Neural cell (in vitro differentiated cells): Measurements from ENCODE around the gene CTDNEP1. TPM values are rescaled to one million over a fixed set of nuclear protein-coding genes. Genes with fewer than 3 reads are reported as not detected.

Source experiments
- H2AFZ ChIP-seq: fragments of 200-600, 300-800 bp; sonication (generic), shearing (Covaris generic); 2 replicates; pipeline ENCODE4 v1.6.0; 2014; ENCODE audit warnings: low read depth, mild to moderate bottlenecking, antibody characterized with exemption, low read length, moderate library complexity
- H3F3A ChIP-seq: fragments of 200-600 bp; shearing (Covaris generic); 2 replicates; pipeline ENCODE4 v1.6.1; 2016; ENCODE audit warnings: mild to moderate bottlenecking, moderate library complexity, mixed read lengths, antibody characterized with exemption, low read length; ENCODE audit not compliant: insufficient read depth, poor library complexity, severe bottlenecking
- H3K27ac ChIP-seq: fragments of 200-600, 300-800 bp; sonication (generic), shearing (Covaris generic); 2 replicates; pipeline ENCODE4 v1.5.1; 2014; ENCODE audit warnings: mild to moderate bottlenecking, low read length, moderate library complexity
- H3K27me3 ChIP-seq: fragments of 300-800, 200-600 bp; sonication (generic), shearing (Covaris generic); 2 replicates; pipeline ENCODE4 v1.6.0; 2014; ENCODE audit warnings: mild to moderate bottlenecking, low read depth, low read length, moderate library complexity; ENCODE audit not compliant: insufficient read depth
- H3K36me3 ChIP-seq: fragments of 300-800, 200-600 bp; sonication (generic), shearing (Covaris generic); 2 replicates; pipeline ENCODE4 v1.5.1; 2014; ENCODE audit warnings: mild to moderate bottlenecking, antibody characterized with exemption, low read length, moderate library complexity; ENCODE audit not compliant: insufficient read depth
- H3K4me2 ChIP-seq: fragments of 300-800, 200-600 bp; sonication (generic), shearing (Covaris generic); 2 replicates; pipeline ENCODE4 v1.6.0; 2014; ENCODE audit warnings: mild to moderate bottlenecking, low read length
- H3K4me3 ChIP-seq: fragments of 300-800, 200-600 bp; sonication (generic), shearing (Covaris generic); 2 replicates; pipeline ENCODE4 v1.5.1; 2014; ENCODE audit warnings: mild to moderate bottlenecking, low read length, moderate library complexity
- H3K79me2 ChIP-seq: fragments of 200-600 bp; shearing (Covaris generic); replicated peaks from 2 replicates; pipeline ENCODE4 v1.6.0; 2014; ENCODE audit warnings: mild to moderate bottlenecking, low read length, moderate library complexity; ENCODE audit not compliant: insufficient read depth
- H3K9ac ChIP-seq: fragments of 300-800, 200-600 bp; sonication (generic), shearing (Covaris generic); 2 replicates; pipeline ENCODE4 v1.6.1; 2016; ENCODE audit warnings: mild to moderate bottlenecking, low read length, mixed read lengths
- H3K9me2 ChIP-seq: fragments of 200-600 bp; shearing (Covaris generic); 2 replicates; pipeline ENCODE4 v1.6.1; 2016; ENCODE audit warnings: mild to moderate bottlenecking, low read length, mixed read lengths; ENCODE audit not compliant: insufficient read depth
- H3K9me3 ChIP-seq: fragments of 200-600, 300-800 bp; sonication (generic), shearing (Covaris generic); 2 replicates; pipeline ENCODE4 v1.6.1; 2016; ENCODE audit warnings: mild to moderate bottlenecking, mixed run types, low read length, moderate library complexity, mixed read lengths
- H4K20me1 ChIP-seq: fragments of 200-600 bp; shearing (Covaris generic); 2 replicates; pipeline ENCODE4 v1.6.1; 2016; ENCODE audit warnings: mild to moderate bottlenecking, mixed run types; ENCODE audit not compliant: insufficient read depth
- EP300 ChIP-seq: fragments of 450-650 bp; conservative IDR thresholded peaks from 2 replicates; pipeline ENCODE4 v1.6.1; 2014; ENCODE audit warnings: antibody characterized with exemption, mild to moderate bottlenecking, moderate library complexity; ENCODE audit not compliant: poor library complexity, severe bottlenecking
- EZH2 ChIP-seq: fragments of 200-600, 300-800 bp; shearing (Covaris generic), sonication (generic); IDR thresholded peaks from 2 replicates; pipeline ENCODE4 v1.6.1; 2014; ENCODE audit warnings: antibody characterized with exemption, low read length, borderline replicate concordance, mild to moderate bottlenecking; ENCODE audit not compliant: insufficient read depth, poor library complexity, severe bottlenecking
- MXI1 ChIP-seq: fragments of 450-650 bp; conservative IDR thresholded peaks from 2 replicates; pipeline ENCODE4 v1.6.1; 2014; ENCODE audit warnings: antibody characterized with exemption, mild to moderate bottlenecking; ENCODE audit not compliant: poor library complexity, severe bottlenecking
- POLR2AphosphoS5 ChIP-seq: IDR thresholded peaks from 2 replicates; pipeline ENCODE4 v1.6.1; 2012
- RAD21 ChIP-seq: fragments of 450-650 bp; conservative IDR thresholded peaks from 2 replicates; pipeline ENCODE4 v1.6.1; 2014; ENCODE audit warnings: antibody characterized with exemption, mild to moderate bottlenecking, moderate library complexity
- SMC3 ChIP-seq: fragments of 450-650 bp; conservative IDR thresholded peaks from 2 replicates; pipeline ENCODE4 v1.6.1; 2014; ENCODE audit warnings: antibody characterized with exemption, mild to moderate bottlenecking, moderate library complexity; ENCODE audit not compliant: poor library complexity
- TAF1 ChIP-seq: IDR thresholded peaks from 2 replicates; pipeline ENCODE4 v1.6.1; 2012; ENCODE audit warnings: low read depth
- polyA plus RNA-seq: library from polyadenylated mRNA; depleted of rRNA; stranded (reverse); fragments of >200 nt; gene quantifications from 2 replicates; pipeline ENCODE4 v1.2.3, GENCODE V29; 2014
- TF ChIP-seq, protein P1 (sequence below): fragments of 450-650 bp; IDR thresholded peaks from 2 replicates; pipeline ENCODE4 v1.5.1; 2014; ENCODE audit warnings: antibody characterized with exemption, mild to moderate bottlenecking, moderate library complexity; ENCODE audit not compliant: poor library complexity, severe bottlenecking
- TF ChIP-seq, protein P2 (sequence below): IDR thresholded peaks from 2 replicates; pipeline ENCODE4 v1.6.1; 2012; ENCODE audit warnings: borderline replicate concordance

CTDNEP1 gene
- polyA plus RNA-seq, 1 donor from 2014 or later: 39.4 TPM

DNA sequence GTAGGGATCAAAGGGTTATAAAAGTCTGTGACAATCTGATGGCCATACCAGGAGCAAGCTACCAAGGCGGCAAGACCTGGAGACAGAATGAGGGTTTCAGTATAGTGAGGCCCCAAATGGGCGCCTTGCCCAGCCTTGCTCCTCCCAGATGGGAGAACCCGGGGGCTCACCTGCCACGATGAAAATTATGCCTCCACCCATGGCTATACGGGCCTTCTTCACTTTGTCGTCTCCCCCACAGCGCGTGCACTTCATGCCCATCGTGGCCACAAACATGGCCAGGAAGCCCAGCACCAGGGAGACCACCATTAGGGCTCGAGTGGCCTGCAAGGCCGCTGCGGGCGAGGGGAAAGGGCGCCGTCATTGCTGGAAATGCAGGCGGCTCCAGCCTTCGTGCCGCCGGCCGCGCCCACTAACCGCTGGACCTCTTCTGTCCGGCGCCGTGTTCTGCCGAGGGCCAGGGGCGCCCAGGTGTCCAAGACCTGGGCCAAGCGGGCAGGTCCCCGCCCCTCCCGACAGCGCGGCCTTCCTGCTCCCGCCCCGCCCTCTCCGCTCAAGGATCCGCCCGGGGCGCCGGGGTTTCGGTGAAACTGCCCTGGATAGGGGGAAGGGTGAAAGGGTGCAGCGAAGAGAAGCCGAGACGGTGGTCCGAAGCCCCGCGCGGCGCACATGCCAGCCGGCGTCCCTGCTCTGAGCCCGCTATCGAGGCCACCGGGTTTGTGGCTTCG lies 9.3 kb upstream of the CTDNEP1 start:
- H3K9ac ChIP-seq: no peak overlapping the region
- H3K4me3 ChIP-seq: peak overlapping the region; percentile 50
- no peak overlapping the region for H3K4me2 ChIP-seq

DNA sequence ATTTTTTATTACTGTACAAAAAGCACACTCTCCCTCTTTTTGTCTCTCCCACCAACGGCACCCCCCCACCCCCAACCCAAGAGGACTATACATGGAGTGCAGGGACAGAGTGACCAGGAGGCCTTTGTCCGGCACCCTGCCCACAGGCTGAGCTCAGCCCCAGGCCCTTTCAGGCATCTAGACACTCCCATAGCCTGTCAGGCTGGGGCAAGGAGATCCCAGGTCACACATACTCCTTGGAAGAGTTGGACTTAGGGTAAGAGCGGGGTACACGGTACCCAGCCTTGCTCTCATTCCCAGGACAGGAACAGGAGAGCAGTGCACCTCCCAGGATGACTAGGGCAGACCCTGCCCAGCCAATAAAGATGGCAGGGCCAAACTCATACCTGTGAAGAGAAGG lies 8.6 kb upstream of the CTDNEP1 start:
- H4K20me1 ChIP-seq: no peaks in the 10 kb centered on the region
- no peak overlapping the region for H3K27ac ChIP-seq

More for the DNA sequence above, 9.3 kb upstream of the CTDNEP1 start:
- Histone ChIP-seq H3K9me3 (no peaks in the 10 kb centered on the region), H3K27ac (no peak overlapping the region), H2AFZ (no peak overlapping the region), H3K79me2 (no peaks in the 10 kb centered on the region), H4K20me1 (no peaks in the 10 kb centered on the region), H3F3A (no peaks in the 10 kb centered on the region), H3K27me3 (peaks cover 56% of the 10 kb centered on the region), H3K36me3 (peaks cover 4% of the 10 kb centered on the region), H3K9me2 (no peaks in the 10 kb centered on the region)
- no peak for TF ChIP-seq MXI1
- TF ChIP-seq POLR2AphosphoS5: peak; percentile 2

More for the DNA sequence above, 8.6 kb upstream of the CTDNEP1 start:
- Histone ChIP-seq H3K36me3 (peaks cover 4% of the 10 kb centered on the region), H3K79me2 (no peaks in the 10 kb centered on the region), H3K9me3 (no peaks in the 10 kb centered on the region), H3K4me2 (no peak overlapping the region), H3K4me3 (no peak overlapping the region), H3K9ac (no peak overlapping the region), H3F3A (no peaks in the 10 kb centered on the region), H2AFZ (no peak overlapping the region), H3K27me3 (peaks cover 56% of the 10 kb centered on the region), H3K9me2 (no peaks in the 10 kb centered on the region)
- TF ChIP-seq POLR2AphosphoS5 (no peak), TAF1 (no peak), EZH2 (no peak), MXI1 (no peak), EP300 (no peak), RAD21 (no peak), SMC3 (no peak)
- TF ChIP-seq, protein P1, sequence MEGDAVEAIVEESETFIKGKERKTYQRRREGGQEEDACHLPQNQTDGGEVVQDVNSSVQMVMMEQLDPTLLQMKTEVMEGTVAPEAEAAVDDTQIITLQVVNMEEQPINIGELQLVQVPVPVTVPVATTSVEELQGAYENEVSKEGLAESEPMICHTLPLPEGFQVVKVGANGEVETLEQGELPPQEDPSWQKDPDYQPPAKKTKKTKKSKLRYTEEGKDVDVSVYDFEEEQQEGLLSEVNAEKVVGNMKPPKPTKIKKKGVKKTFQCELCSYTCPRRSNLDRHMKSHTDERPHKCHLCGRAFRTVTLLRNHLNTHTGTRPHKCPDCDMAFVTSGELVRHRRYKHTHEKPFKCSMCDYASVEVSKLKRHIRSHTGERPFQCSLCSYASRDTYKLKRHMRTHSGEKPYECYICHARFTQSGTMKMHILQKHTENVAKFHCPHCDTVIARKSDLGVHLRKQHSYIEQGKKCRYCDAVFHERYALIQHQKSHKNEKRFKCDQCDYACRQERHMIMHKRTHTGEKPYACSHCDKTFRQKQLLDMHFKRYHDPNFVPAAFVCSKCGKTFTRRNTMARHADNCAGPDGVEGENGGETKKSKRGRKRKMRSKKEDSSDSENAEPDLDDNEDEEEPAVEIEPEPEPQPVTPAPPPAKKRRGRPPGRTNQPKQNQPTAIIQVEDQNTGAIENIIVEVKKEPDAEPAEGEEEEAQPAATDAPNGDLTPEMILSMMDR: no peak
- TF ChIP-seq, protein P2, sequence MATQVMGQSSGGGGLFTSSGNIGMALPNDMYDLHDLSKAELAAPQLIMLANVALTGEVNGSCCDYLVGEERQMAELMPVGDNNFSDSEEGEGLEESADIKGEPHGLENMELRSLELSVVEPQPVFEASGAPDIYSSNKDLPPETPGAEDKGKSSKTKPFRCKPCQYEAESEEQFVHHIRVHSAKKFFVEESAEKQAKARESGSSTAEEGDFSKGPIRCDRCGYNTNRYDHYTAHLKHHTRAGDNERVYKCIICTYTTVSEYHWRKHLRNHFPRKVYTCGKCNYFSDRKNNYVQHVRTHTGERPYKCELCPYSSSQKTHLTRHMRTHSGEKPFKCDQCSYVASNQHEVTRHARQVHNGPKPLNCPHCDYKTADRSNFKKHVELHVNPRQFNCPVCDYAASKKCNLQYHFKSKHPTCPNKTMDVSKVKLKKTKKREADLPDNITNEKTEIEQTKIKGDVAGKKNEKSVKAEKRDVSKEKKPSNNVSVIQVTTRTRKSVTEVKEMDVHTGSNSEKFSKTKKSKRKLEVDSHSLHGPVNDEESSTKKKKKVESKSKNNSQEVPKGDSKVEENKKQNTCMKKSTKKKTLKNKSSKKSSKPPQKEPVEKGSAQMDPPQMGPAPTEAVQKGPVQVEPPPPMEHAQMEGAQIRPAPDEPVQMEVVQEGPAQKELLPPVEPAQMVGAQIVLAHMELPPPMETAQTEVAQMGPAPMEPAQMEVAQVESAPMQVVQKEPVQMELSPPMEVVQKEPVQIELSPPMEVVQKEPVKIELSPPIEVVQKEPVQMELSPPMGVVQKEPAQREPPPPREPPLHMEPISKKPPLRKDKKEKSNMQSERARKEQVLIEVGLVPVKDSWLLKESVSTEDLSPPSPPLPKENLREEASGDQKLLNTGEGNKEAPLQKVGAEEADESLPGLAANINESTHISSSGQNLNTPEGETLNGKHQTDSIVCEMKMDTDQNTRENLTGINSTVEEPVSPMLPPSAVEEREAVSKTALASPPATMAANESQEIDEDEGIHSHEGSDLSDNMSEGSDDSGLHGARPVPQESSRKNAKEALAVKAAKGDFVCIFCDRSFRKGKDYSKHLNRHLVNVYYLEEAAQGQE: no peak
